Spleen (tissue), 11 donors: Measurements from ENCODE around the gene BABAM2. TPM values are rescaled to one million over a fixed set of nuclear protein-coding genes. Genes with fewer than 3 reads are reported as not detected.

Experiments
- DNase-seq: peaks from one replicate; pipeline ENCODE4 v3.0.0-alpha.2; 2020
- H3K27ac ChIP-seq, 8 donors: fragments of 200-600 bp; sonication (generic) in 7 of 8; 1 replicate in 4 of 8; 2 replicates in 4 of 8; pipeline versions ENCODE4 v1.5.0 to v1.8.0; 2016 to 2021; ENCODE audit warnings: inconsistent platforms in 4 of 8, mild to moderate bottlenecking in 4 of 8, moderate library complexity in 1 of 8
- H3K27me3 ChIP-seq, 7 donors: fragments of 200-600 bp; sonication (generic) in 6 of 7; replicated peaks in 1 of 7; 1 replicate in 4 of 7; 2 replicates in 3 of 7; pipeline versions ENCODE4 v1.5.0 to v1.8.0; 2016 to 2021; ENCODE audit warnings: inconsistent platforms in 3 of 7, mild to moderate bottlenecking in 1 of 7
- H3K36me3 ChIP-seq, 6 donors: fragments of 200-600 bp; sonication (generic) in 5 of 6; 1 replicate in 4 of 6; 2 replicates in 2 of 6; pipeline versions ENCODE4 v1.5.0 to v1.8.0; 2016 to 2021; ENCODE audit warnings: inconsistent platforms in 2 of 6
- H3K4me1 ChIP-seq, 6 donors: fragments of 200-600 bp; sonication (generic) in 5 of 6; 1 replicate in 3 of 6; 2 replicates in 3 of 6; pipeline versions ENCODE4 v1.5.0 to v1.8.0; 2016 to 2021; ENCODE audit warnings: inconsistent platforms in 3 of 6
- H3K4me3 ChIP-seq, 8 donors: fragments of 200-600 bp; sonication (generic) in 7 of 8; 1 replicate in 4 of 8; 2 replicates in 4 of 8; pipeline versions ENCODE4 v1.5.0 to v1.8.0; 2016 to 2021; ENCODE audit warnings: inconsistent platforms in 4 of 8, mild to moderate bottlenecking in 4 of 8, moderate library complexity in 2 of 8
- H3K9me3 ChIP-seq, 8 donors: fragments of 200-600 bp; sonication (generic) in 7 of 8; 1 replicate in 4 of 8; 2 replicates in 4 of 8; pipeline versions ENCODE4 v1.5.0 to v1.8.0; 2016 to 2021; ENCODE audit warnings: inconsistent platforms in 4 of 8
- CTCF ChIP-seq, 11 experiments: fragments of 200-600 bp in 7 of 11; fragments of 450-650 bp in 4 of 11; sonication (generic) in 4 of 11; IDR thresholded peaks in 8 of 11; conservative IDR thresholded peaks in 3 of 11; 1 replicate in 7 of 11; 2 replicates in 4 of 11; pipeline versions ENCODE4 v1.4.0 to v1.8.0; 2016 to 2021; ENCODE audit warnings: antibody characterized with exemption in 11 of 11, inconsistent platforms in 4 of 11, mild to moderate bottlenecking in 1 of 11
- POLR2A ChIP-seq, 3 donors: fragments of 450-650 bp; IDR thresholded peaks; one replicate each; pipeline ENCODE4 v1.5.1; 2017; ENCODE audit warnings: antibody characterized with exemption in 3 of 3, mild to moderate bottlenecking in 1 of 3
- POLR2AphosphoS5 ChIP-seq, 3 donors: sonication (generic); formaldehyde crosslinking; IDR thresholded peaks; one replicate each; pipeline ENCODE4 v1.5.1; 2017; ENCODE audit warnings: antibody characterized with exemption in 3 of 3
- WGBS, 5 donors: extraction: QIAGEN DNeasy Blood & Tissue Kit in 3 of 5; methylation state at CpG; one replicate each; pipeline versions ENCODE4 v1.1.5 to v1.1.7; 2013 to 2018; 5-methylcytosine and 5-hydroxymethylcytosine counted together
- intact Hi-C: fragments of 100-400 bp; cut with DNase I; formaldehyde crosslinking; loops from one replicate; pipeline ENCODE4 v1.15.0; 2023; ENCODE audit warnings: low total_unique reads
- polyA plus RNA-seq, 3 donors: library from polyadenylated mRNA; stranded (reverse); fragments of 200-250 nt; gene quantifications; one replicate each; pipeline ENCODE4 v1.2.1, GENCODE V29; 2013
- total RNA-seq, 7 donors: library from RNA; depleted of rRNA in 3 of 7; stranded (reverse); fragments of >200 nt in 3 of 7; fragmentation: NEBNext Ultra II Directional in 4 of 7; extraction: Animal tissue kit (Norgen Biotek cat#: 25700) in 4 of 7; gene quantifications; one replicate each; pipeline versions ENCODE4 v1.1.0 to v1.2.1, GENCODE V29; 2016 to 2021
- donor health status: healthy with polysubstance abuse.
- donor health status: DM: no; HTN: no; CAD: no; lungs with moderate emphysema.
- donor health status: DM: no; HTN: no; CAD: no.
- donor health status: Bipolar disorder and iron deficiency.
- donor health status: healthy.
- donor health status: DM: no; HTN: no; CAD: no.
- donor health status: DM: yes; HTN: yes; CAD: no.

Gene BABAM2
- total and polyA plus RNA-seq, 10 donors, result 16.1 to 70.1 (median 55.0) TPM

GRCh38 chr2:28053597-28053996 is 163.1 kb downstream of the BABAM2 start:
- Histone ChIP-seq H3K9me3 (no peaks in the 10 kb centered on the region), H3K27me3 (no peaks in the 10 kb centered on the region), H3K27ac (no peak overlapping the region), H3K4me3 (no peak overlapping the region), H3K36me3 (peaks cover 0 to 12% (median 0%) of the 10 kb centered on the region in 6 donors), H3K4me1 (peaks cover 0 to 18% (median 0%) of the 10 kb centered on the region in 6 donors)
- no peak for TF ChIP-seq CTCF (IDR thresholded peaks at IDR 0.05 in 8 of 11, conservative IDR thresholded peaks at IDR 0.05 in 3 of 11)
- no peak for TF ChIP-seq POLR2A (IDR thresholded peaks at IDR 0.05)
- no peak for TF ChIP-seq POLR2AphosphoS5 (IDR thresholded peaks at IDR 0.05)
- WGBS, 5 donors, result 84 to 94% (median 91%) methylated on average over 2 of the region's 2 CpGs
- no peak for DNase-seq
- intact Hi-C loops, result no loop called here

- Histone ChIP-seq H3K4me3 (no peak overlapping the region), H3K27me3 (no peaks in the 10 kb centered on the region), H3K36me3 (peaks cover 0 to 20% (median 0%) of the 10 kb centered on the region in 6 donors), H3K9me3 (no peaks in the 10 kb centered on the region), H3K4me1 (peaks cover 0 to 17% (median 0%) of the 10 kb centered on the region in 6 donors), H3K27ac (no peak overlapping the region)
- no peak for DNase-seq
- intact Hi-C loops, result no loop called here
- TF ChIP-seq POLR2AphosphoS5 (IDR thresholded peaks at IDR 0.05) (no peak), CTCF (IDR thresholded peaks at IDR 0.05 in 8 of 11, conservative IDR thresholded peaks at IDR 0.05 in 3 of 11) (no peak), POLR2A (IDR thresholded peaks at IDR 0.05) (no peak)
- WGBS, 5 donors, result 83 to 100% (median 97%) methylated on average over 1 of the region's 1 CpG
Observed at GRCh38 chr2:28054916-28055315, 164.4 kb downstream of the BABAM2 start.

- no peaks in the 10 kb centered on the region for H3K27me3 ChIP-seq
- peaks cover 0 to 16% (median 0%) of the 10 kb centered on the region in 6 donors for H3K4me1 ChIP-seq
- no peak overlapping the region for H3K27ac ChIP-seq
- H3K36me3 ChIP-seq, result peaks cover 0 to 20% (median 0%) of the 10 kb centered on the region in 6 donors
- DNase-seq, result no peak
- no peak overlapping the region for H3K4me3 ChIP-seq
- intact Hi-C loops, result no loop called here
- no peaks in the 10 kb centered on the region for H3K9me3 ChIP-seq
- TF ChIP-seq POLR2A (IDR thresholded peaks at IDR 0.05) (no peak), CTCF (IDR thresholded peaks at IDR 0.05 in 8 of 11, conservative IDR thresholded peaks at IDR 0.05 in 3 of 11) (no peak), POLR2AphosphoS5 (IDR thresholded peaks at IDR 0.05) (no peak)
Observed at GRCh38 chr2:28055325-28055970, 164.9 kb downstream of the BABAM2 start.

GRCh38 chr2:28058791-28059190 is 168.3 kb downstream of the BABAM2 start:
- peaks cover 0 to 10% (median 0%) of the 10 kb centered on the region in 6 donors for H3K36me3 ChIP-seq
- TF ChIP-seq POLR2A (IDR thresholded peaks at IDR 0.05) (no peak), POLR2AphosphoS5 (IDR thresholded peaks at IDR 0.05) (no peak), CTCF (IDR thresholded peaks at IDR 0.05 in 8 of 11, conservative IDR thresholded peaks at IDR 0.05 in 3 of 11) (no peak)
- no peaks in the 10 kb centered on the region for H3K9me3 ChIP-seq
- no peaks in the 10 kb centered on the region for H3K27me3 ChIP-seq
- 90 to 98% (median 92%) methylated on average over 5 of the region's 5 CpGs for WGBS, 5 donors
- intact Hi-C loops, result no loop called here
- no peak for DNase-seq
- H3K27ac ChIP-seq, result no peak overlapping the region
- H3K4me1 ChIP-seq, result no peaks in the 10 kb centered on the region
- no peak overlapping the region for H3K4me3 ChIP-seq
